ENCODE data around the gene STRN. TPM values are rescaled to one million over a fixed set of nuclear protein-coding genes. Genes with fewer than 3 reads are reported as not detected.
"Not testable (repeated sequence)": the region's sequence is repeated elsewhere in the genome, so short reads cannot be mapped to it uniquely, and the experiment has no call there.

STRN gene
- total RNA-seq, 2 experiments from 2014 or later, result 39.4 to 39.5 TPM

DNA sequence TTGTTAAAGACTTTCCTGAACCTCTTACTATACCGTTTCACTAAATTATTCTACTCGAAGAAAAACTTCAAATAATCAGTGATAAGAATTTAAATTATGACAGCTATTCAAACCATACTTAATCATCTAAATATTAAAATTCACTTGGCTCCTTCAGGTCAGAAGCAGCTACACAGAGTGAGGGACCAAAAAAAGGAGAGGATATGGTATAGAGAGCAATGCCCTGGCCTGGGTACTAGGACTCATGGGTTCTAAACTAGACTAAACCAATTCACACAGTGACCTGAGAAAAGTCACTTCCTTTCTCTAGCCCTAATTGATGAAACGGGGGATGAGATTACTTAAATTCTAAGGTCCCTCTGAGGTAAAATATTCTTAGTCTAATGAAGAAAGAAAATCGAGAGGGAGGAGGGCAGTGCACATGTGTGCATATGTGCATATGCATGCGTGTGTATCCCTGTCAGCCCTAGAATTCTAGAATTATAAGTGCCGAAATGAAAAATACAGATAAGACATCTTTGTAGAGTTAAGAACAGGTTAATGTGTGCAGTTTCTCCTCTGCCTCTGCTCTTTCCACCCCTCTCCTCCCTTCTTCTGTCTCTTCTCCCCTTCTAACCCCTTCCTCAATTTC, 11.2 kb downstream of the STRN start:
- no peak for DNase-seq
- Mint-ChIP-seq H3K4me3 (no peak overlapping the region), H3K27me3 (no peaks in the 10 kb centered on the region), H3K9me3 (no peaks in the 10 kb centered on the region), H3K27ac (no peak overlapping the region), H3K4me1 (peaks cover 39% of the 10 kb centered on the region), H3K36me3 (ENCODE audit: low read depth) (peaks cover 13% of the 10 kb centered on the region)
- ChIA-PET CTCF (interaction anchor here (2.1 kb wide), 1 partner anchor 14 kb away, joined by 7 read pairs; no protein-coding TSS in a partner anchor), POLR2A (no interaction called here)

DNA sequence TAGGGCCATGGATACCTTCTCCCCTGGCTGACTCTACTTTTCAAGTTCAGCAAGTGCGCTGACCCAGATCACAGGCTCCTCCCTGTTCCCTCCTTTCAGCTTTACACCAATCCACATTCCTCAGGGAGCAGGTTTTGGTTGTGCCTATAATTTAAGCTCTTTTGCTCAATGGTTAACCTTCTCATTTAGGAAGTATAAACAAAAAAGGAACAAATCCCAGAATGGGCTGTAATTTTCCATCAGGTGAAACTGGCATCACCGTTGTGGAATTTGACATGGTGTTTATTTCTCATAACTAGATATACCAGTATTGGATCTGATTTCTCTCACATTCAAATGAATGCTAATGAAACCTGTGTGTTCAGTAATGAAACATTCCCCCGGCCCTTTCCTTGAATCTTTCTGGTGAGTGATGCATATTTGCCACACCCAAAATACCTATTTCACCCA, 13.6 kb downstream of the STRN start:
- Mint-ChIP-seq H3K36me3 (ENCODE audit: low read depth) (peaks cover 8% of the 10 kb centered on the region), H3K4me3 (no peak overlapping the region), H3K27me3 (no peaks in the 10 kb centered on the region), H3K4me1 (peaks cover 24% of the 10 kb centered on the region), H3K27ac (no peak overlapping the region), H3K9me3 (no peaks in the 10 kb centered on the region)
- CTCF ChIA-PET, result no interaction called here
- POLR2A ChIA-PET, result no interaction called here
- no peak for DNase-seq

DNA sequence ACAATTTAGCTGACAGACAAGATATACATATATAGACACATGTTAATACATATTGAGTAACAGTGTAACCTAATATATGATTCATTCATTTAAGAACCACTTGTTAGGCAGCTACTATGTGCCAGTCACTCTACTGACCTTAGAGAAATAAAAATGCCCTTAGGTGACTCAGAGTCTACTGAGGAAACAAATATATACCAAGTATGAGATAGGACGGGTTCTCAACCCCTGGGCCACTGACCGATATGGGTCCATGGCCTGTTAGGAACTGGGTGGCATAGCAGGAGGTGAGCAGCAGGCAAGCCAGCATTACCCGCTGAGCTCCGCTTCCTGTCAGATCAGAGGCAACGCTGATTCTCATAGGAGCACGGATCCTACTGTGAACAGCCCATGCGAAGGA, 14.8 kb downstream of the STRN start:
- Mint-ChIP-seq H3K4me3 (no peak overlapping the region), H3K36me3 (ENCODE audit: low read depth) (peaks cover 8% of the 10 kb centered on the region), H3K4me1 (peaks cover 19% of the 10 kb centered on the region), H3K27me3 (no peaks in the 10 kb centered on the region), H3K9me3 (no peaks in the 10 kb centered on the region), H3K27ac (no peak overlapping the region)
- ChIA-PET CTCF (no interaction called here), POLR2A (no interaction called here)
- DNase-seq, result no peak

DNA sequence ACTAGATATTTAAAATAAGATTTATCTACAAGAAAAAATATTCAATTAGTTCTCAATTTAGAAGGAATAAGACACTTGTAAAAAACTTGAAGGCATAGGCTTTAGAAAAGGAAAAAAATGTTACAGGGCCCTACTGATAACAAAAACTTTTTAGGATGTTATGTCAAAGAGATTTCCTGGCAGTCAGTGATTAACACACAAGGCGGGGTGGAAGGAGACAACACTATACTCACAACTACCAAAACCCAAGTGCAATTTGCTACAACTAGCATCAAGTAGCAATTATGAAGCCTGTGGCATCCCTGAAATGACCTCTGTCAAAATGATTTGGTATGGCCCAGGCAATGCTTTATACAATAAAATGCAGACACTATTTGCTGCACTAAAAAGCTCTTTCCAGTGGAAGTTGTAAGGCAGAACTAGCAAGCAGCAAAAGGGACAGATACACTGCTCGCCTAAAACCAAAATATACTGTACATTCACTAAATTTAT, 15.3 kb downstream of the STRN start:
- H3K9me3 Mint-ChIP-seq, result no peaks in the 10 kb centered on the region
- H3K27ac Mint-ChIP-seq, result peak overlapping the region; percentile 33
- POLR2A ChIA-PET, result no interaction called here
- no peak overlapping the region for H3K4me3 Mint-ChIP-seq
- peaks cover 17% of the 10 kb centered on the region for H3K4me1 Mint-ChIP-seq
- H3K36me3 Mint-ChIP-seq (ENCODE audit: low read depth), result peaks cover 8% of the 10 kb centered on the region
- CTCF ChIA-PET, result no interaction called here
- DNase-seq, result no peak
- no peaks in the 10 kb centered on the region for H3K27me3 Mint-ChIP-seq

DNA sequence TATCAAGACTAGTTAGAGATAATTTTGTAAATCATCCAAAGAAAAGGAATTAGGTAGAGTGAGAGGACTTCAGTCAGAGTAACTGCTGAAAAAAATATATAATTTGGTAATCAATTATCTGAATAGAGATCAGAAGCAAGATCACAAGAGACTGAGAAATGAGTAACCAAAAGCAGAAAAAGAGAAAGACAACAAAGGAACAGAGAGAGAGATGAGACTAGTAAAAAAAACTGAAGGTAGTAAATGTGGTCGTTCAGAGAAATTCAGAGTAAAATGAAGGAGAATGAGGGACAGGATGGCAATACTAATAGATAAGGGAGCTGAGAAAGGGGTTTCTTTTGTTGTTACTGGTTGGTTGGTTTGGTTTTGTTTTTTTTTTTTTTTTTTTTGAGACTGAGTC, 16.5 kb downstream of the STRN start:
- Mint-ChIP-seq H3K4me1 (peaks cover 13% of the 10 kb centered on the region), H3K36me3 (ENCODE audit: low read depth) (peaks cover 6% of the 10 kb centered on the region), H3K27me3 (no peaks in the 10 kb centered on the region), H3K4me3 (no peak overlapping the region), H3K9me3 (no peaks in the 10 kb centered on the region), H3K27ac (no peak overlapping the region)
- no peak for DNase-seq
- ChIA-PET POLR2A (no interaction called here), CTCF (no interaction called here)

DNA sequence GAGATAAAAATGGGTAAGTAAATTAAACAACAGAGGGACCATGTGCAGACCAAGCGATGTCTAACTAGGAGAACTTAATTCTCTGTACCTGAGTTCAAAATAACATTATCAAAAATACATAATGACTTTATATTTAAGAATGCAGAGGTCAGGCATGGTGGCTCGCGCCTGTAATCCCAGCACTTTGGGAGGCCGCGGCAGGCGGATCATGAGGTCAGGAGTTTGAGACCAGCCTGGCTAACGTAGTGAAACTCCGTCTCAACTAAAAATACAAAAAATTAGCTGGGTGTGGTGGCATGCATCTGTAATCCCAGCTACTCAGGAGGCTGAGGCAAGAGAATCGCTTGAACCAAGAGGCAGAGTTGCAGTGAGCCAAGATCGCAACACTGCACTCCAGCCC, 21.1 kb downstream of the STRN start:
- H3K27me3 Mint-ChIP-seq; H3K36me3 Mint-ChIP-seq (ENCODE audit: low read depth); H3K9me3 Mint-ChIP-seq: not testable (repeated sequence)

DNA sequence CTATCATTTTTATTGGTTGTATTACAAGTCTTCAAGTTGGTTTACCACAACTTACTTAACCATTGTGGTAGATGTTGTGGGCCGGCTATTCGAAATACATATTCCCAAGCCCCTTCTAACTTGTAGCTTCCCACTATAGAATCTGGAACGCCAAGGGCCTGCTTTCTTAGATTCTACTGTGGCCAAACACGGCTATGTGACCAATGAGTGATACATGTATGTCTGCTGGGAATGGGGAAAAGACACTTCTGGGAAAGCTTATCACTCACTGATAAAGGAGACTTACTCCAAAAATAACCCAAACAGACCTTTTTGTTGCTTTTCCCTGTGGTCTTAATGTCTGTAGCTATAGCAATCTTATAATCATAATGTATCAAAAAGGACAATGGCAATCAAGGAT, 24.5 kb downstream of the STRN start:
- H3K27me3 Mint-ChIP-seq, result no peaks in the 10 kb centered on the region
- H3K36me3 Mint-ChIP-seq (ENCODE audit: low read depth), result peaks cover 5% of the 10 kb centered on the region
- POLR2A ChIA-PET, result no interaction called here
- no peak overlapping the region for H3K4me3 Mint-ChIP-seq
- no peak for DNase-seq
- no peaks in the 10 kb centered on the region for H3K4me1 Mint-ChIP-seq
- no peaks in the 10 kb centered on the region for H3K9me3 Mint-ChIP-seq
- no peak overlapping the region for H3K27ac Mint-ChIP-seq
- CTCF ChIA-PET, result no interaction called here

More for the DNA sequence above, 21.1 kb downstream of the STRN start:
- DNase-seq, H3K4me3 Mint-ChIP-seq, POLR2A ChIA-PET, H3K4me1 Mint-ChIP-seq, CTCF ChIA-PET, H3K27ac Mint-ChIP-seq: not testable (repeated sequence)

DNA sequence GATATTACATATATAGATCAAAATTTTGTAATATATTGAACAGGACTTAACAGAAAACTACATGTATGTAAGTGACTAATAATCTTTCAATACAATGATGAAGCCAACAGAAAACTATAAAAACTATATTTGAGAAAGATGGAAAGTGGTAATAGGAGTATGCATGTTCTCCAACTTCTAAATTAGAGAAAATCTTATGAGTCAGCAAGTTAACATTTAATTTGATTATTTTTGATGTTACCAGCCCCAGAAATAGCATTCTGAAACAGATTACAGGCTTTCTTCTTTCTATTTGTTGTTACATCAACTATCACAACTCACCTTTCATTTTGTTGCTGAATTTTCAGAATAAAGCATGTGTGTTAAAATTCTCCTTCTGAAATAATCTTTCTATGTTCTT, 29.8 kb downstream of the STRN start:
- H3K4me3 Mint-ChIP-seq; H3K27me3 Mint-ChIP-seq; CTCF ChIA-PET; H3K27ac Mint-ChIP-seq; DNase-seq; H3K4me1 Mint-ChIP-seq; H3K9me3 Mint-ChIP-seq; H3K36me3 Mint-ChIP-seq (ENCODE audit: low read depth): not testable (repeated sequence)
- POLR2A ChIA-PET, result interaction anchor here (0.7 kb wide), 1 partner anchor 101 kb away, joined by 3 read pairs; no protein-coding TSS in a partner anchor

DNA sequence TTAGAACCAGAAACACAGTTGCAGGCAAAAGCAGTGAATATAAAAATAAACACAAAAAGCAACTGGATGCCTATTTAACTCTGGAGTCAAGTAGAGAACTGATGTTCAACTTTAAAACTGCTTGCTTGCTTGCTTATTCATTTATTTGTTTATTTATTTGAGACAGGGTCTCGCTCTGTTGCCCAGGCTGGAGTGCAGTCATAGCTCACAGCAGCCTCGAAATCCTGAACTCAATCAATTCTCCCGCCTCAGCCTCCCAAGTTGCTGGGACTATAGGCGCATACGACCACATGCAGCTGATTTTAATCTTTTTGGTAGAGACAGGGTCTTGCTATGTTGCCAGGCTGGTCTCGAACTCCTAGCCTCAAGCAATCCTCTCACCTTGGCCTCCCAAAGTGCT, 34.6 kb downstream of the STRN start:
- H3K4me1 Mint-ChIP-seq, result peaks cover 13% of the 10 kb centered on the region
- CTCF ChIA-PET, result interaction anchor here (0.7 kb wide), 1 partner anchor 8 kb away, joined by 3 read pairs; no protein-coding TSS in a partner anchor
- H3K27ac Mint-ChIP-seq; DNase-seq; H3K27me3 Mint-ChIP-seq; H3K9me3 Mint-ChIP-seq; H3K4me3 Mint-ChIP-seq; POLR2A ChIA-PET; H3K36me3 Mint-ChIP-seq (ENCODE audit: low read depth): not testable (repeated sequence)

DNA sequence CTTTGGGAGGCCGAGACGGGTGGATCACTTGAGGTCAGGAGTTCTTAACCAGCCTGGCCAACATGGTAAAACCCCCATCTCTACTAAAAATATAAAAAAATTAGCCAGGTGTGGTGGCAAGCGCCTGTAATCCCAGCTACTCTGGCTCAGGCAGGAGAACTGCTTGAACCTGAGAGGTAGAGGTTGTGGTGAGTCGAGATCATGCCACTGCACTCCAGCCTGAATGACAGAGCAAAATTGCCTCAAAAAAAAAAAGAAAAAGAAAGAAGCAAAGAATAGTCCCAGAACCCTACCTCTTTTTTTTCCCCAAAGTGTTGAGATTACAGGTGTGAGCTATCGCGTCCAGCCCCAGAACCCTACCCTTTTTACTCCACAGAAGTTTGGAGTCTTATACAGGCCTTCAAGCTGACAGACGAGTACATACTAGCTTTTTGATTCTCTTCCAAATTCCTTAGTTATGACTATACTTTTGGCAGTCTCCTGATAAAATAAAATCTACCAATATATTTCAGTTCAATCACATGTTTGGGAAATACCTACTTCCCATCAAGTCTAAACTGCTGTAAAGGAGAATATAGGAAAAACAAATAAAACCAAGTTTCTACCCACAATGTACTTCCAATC, 35.4 kb downstream of the STRN start:
- H3K27me3 Mint-ChIP-seq; H3K36me3 Mint-ChIP-seq (ENCODE audit: low read depth); POLR2A ChIA-PET; H3K4me3 Mint-ChIP-seq; H3K9me3 Mint-ChIP-seq; DNase-seq: not testable (repeated sequence)
- Mint-ChIP-seq H3K27ac (peak overlapping the region; percentile 44), H3K4me1 (peaks cover 21% of the 10 kb centered on the region)
- CTCF ChIA-PET, result interaction anchor here (0.7 kb wide), 1 partner anchor 9 kb away, joined by 3 read pairs; no protein-coding TSS in a partner anchor

DNA sequence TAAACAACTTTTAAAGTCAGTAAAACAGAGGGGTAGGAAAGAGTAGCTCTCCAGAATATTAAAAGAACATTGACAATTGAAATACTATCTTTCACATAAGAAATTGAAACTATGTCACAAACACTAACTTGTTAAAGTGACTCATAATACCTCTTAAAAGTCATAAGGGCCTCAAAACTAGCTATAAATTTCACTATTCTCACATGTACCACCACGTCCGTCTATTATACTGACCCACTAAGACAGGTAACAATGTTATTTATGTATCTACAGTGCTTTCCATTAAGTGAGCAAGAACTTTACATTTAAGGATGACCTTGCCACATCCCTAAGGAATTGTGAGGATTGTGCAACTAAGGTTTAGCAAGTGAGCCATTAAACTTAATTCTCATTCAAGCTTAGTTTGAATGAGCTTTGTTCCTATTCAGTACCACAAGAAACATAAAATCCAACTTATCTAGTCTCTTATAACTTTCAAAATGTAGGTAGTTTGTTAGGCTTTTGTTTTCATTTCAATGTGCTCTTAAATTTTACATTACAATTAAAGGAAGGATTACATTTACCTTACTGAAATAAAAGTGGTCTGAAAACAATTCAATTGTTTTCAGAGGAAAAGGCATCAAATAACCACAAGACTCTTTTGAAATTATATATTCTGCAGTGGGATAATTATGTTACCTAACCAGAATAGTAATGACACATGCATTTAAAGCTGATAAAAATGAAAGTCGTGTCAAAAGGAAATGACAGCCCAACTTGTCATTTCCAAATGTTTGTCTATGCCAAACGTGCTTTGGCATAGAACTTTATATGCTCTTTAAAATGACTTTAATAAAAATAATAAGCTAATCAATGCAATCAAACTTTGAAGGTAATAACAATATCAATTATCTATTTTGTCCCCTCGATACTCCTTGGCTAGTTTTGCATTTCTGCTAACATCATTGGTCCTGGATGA, 39.9 kb downstream of the STRN start:
- H3K4me1 Mint-ChIP-seq, result peaks cover 32% of the 10 kb centered on the region
- POLR2A ChIA-PET, DNase-seq, H3K9me3 Mint-ChIP-seq, H3K27me3 Mint-ChIP-seq: not testable (repeated sequence)
- H3K27ac Mint-ChIP-seq, result peak overlapping the region; percentile 71
- peaks cover 23% of the 10 kb centered on the region for H3K36me3 Mint-ChIP-seq (ENCODE audit: low read depth)
- CTCF ChIA-PET, result interaction anchor here (0.7 to 1.3 kb wide), 2 partner anchors 14 to 141 kb away, joined by 3 read pairs; no protein-coding TSS in a partner anchor
- peak overlapping the region; percentile 13 for H3K4me3 Mint-ChIP-seq

DNA sequence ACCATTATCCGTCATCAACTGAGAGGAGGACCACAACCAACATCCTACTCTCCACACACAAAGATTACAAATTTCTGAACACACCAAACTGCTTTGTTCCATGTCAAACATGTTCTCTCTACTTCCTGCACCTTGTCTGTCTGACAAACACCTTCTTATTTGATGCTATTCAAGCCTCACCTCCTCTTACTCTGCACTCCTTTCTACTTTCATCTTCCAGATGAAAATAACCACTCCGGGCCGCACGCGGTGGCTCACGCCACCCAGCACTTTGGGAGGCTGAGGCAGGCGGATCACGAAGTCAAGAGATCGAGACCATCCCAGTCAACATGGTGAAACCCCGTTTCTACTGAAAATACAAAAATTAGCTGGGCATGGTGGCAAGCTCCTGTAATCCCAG, 43.7 kb downstream of the STRN start:
- CTCF ChIA-PET, H3K4me3 Mint-ChIP-seq, POLR2A ChIA-PET, H3K9me3 Mint-ChIP-seq, H3K27me3 Mint-ChIP-seq: not testable (repeated sequence)
- peaks cover 18% of the 10 kb centered on the region for H3K36me3 Mint-ChIP-seq (ENCODE audit: low read depth)
- peaks cover 31% of the 10 kb centered on the region for H3K4me1 Mint-ChIP-seq
- H3K27ac Mint-ChIP-seq, result peak overlapping the region; percentile 76
- DNase-seq, result peak; percentile 14

DNA sequence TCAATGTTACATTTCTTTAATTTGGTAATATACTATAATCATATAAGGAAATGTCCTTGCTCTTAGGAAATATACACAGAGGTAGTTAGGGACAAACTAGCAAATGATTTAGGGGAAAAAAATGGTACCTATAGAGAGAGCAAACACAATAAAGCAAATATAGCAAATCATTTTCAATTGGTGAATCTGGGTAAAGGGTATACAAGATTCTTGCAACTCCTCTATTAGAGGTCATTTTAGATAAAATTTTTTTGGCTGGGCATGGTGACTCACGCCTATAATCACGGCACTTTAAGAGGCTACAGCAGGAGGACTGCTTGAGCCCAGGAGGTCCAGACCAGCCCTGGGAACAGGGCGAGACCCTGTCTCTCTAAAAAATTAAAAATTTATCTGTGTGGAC, 44.4 kb downstream of the STRN start:
- Mint-ChIP-seq H3K4me1 (peaks cover 28% of the 10 kb centered on the region), H3K4me3 (no peak overlapping the region), H3K36me3 (ENCODE audit: low read depth) (peaks cover 18% of the 10 kb centered on the region), H3K27me3 (no peaks in the 10 kb centered on the region), H3K27ac (no peak overlapping the region), H3K9me3 (no peaks in the 10 kb centered on the region)
- POLR2A ChIA-PET, result no interaction called here
- no peak for DNase-seq
- CTCF ChIA-PET, result no interaction called here

Measured in activated CD4-positive, alpha-beta T cell treated with anti-CD3 and anti-CD28 coated beads, Interleukin-2, amount 10 ng/mL, durations not matched to agents 7 days and 5 days (primary cell).